Kidney (tissue), 14 donors: Measurements from ENCODE around the gene FBXO11. TPM values are rescaled to one million over a fixed set of nuclear protein-coding genes. Genes with fewer than 3 reads are reported as not detected.

Source experiments
- DNase-seq, 5 donors: peaks; one replicate each; pipeline ENCODE4 v3.0.0-alpha.2; 2013 to 2020
- FAIRE-seq: peaks from 2 replicates; lab custom pipeline; 2012; peaks lifted over from hg19 to GRCh38; lab: Jason Lieb, UNC
- H3K27ac ChIP-seq, 2 donors: one replicate each; pipeline ENCODE4 v1.7.0; 2013; ENCODE audit warnings: low read depth in 2 of 2, low read length in 2 of 2, inconsistent platforms in 1 of 2
- H3K27me3 ChIP-seq: one replicate; pipeline ENCODE4 v1.7.1; 2013; ENCODE audit warnings: low read length, inconsistent platforms; ENCODE audit not compliant: control insufficient read depth, insufficient read depth
- H3K36me3 ChIP-seq, 3 donors: one replicate each; pipeline versions ENCODE4 v1.7.0 to v1.7.1; 2013; ENCODE audit warnings: low read length in 3 of 3, control low read depth in 1 of 3, inconsistent platforms in 1 of 3; ENCODE audit not compliant: insufficient read depth in 3 of 3, control insufficient read depth in 2 of 3
- H3K4me1 ChIP-seq, 3 donors: one replicate each; pipeline versions ENCODE4 v1.7.0 to v1.7.1; 2013; ENCODE audit warnings: low read length in 3 of 3, inconsistent platforms in 1 of 3, low read depth in 1 of 3; ENCODE audit not compliant: control insufficient read depth in 2 of 3, insufficient read depth in 2 of 3
- H3K4me3 ChIP-seq, 3 donors: one replicate each; pipeline versions ENCODE4 v1.7.0 to v1.8.1; 2013; ENCODE audit warnings: low read length in 3 of 3, control low read depth in 1 of 3, inconsistent platforms in 1 of 3
- H3K9ac ChIP-seq, 3 donors: one replicate each; pipeline versions ENCODE4 v1.7.0 to v1.7.1; 2013; ENCODE audit warnings: low read length in 3 of 3, control low read depth in 1 of 3, inconsistent platforms in 1 of 3
- H3K9me3 ChIP-seq, 3 donors: one replicate each; pipeline versions ENCODE4 v1.7.0 to v1.7.1; 2013; ENCODE audit warnings: low read length in 3 of 3, control low read depth in 1 of 3, inconsistent platforms in 1 of 3; ENCODE audit not compliant: control insufficient read depth in 2 of 3, insufficient read depth in 1 of 3
- intact Hi-C: fragments of 100-400 bp; cut with DNase I; formaldehyde crosslinking; loops from one replicate; pipeline ENCODE4 v1.11.1; 2022
- polyA plus RNA-seq: library from polyadenylated mRNA; stranded (reverse); fragments of 350-450 nt; fragmentation: Illumina TruSeq; extraction: RNeasy Lipid Tissue Mini Kit (QIAGEN cat#74804); gene quantifications from one replicate; pipeline ENCODE4 v1.2.3, GENCODE V29; 2014; ENCODE audit warnings: low read depth, low replicate concordance; ENCODE audit not compliant: insufficient read depth
- total RNA-seq: library from RNA; stranded (reverse); fragmentation: NEBNext Ultra II Directional; extraction: Animal tissue kit (Norgen Biotek cat#: 25700); gene quantifications from one replicate; pipeline ENCODE4 v1.2.1, GENCODE V29; 2021
- TF ChIP-seq, protein P1 (sequence below): IDR thresholded peaks from 3 replicates; pipeline ENCODE4 v1.5.1; 2012; ENCODE audit warnings: mild to moderate bottlenecking, moderate library complexity, borderline replicate concordance; ENCODE audit not compliant: insufficient read depth; ENCODE audit errors: extremely low read depth
- donor health status: control.
- donor health status: control.
- donor health status: control.
- donor health status: control.
- donor health status: control.
- donor health status: DM: yes; HTN: yes; CAD: no.
- donor health status: Normal renal cell carcinoma (clear cell type).

Gene FBXO11
- total and polyA plus RNA-seq, 2 donors from 2014 or later = 21.9 to 68.7 TPM

DNA sequence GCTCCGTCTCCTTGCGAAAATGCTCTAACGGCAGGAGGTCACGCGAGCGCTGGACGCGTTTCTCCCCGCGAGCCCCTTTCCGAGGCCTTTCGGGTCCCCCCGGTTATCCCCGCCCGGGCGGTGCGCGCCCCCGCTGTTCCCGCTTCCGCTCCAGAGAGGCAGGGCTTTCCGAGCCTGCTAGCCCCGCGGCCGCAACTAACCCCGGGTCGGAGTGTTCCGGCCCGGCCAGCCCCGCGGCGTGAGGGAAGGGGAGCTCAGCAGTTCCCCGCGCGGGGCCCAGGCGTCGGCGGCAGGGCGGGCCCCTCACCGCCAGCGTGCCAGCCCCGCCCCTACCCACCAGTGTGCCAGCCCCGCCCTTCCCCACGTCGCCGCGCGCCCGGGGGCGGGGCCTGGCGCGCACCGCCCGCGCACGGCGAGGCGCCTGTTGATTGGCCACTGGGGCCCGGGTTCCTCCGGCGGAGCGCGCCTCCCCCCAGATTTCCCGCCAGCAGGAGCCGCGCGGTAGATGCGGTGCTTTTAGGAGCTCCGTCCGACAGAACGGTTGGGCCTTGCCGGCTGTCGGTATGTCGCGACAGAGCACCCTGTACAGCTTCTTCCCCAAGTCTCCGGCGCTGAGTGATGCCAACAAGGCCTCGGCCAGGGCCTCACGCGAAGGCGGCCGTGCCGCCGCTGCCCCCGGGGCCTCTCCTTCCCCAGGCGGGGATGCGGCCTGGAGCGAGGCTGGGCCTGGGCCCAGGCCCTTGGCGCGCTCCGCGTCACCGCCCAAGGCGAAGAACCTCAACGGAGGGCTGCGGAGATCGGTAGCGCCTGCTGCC, 123.4 kb downstream of the FBXO11 start, which contains the start of gene MSH6:
TSS of gene MSH6 (plus strand) at position 475 of the 815 bp plus-strand sequence. CDS start at position 564, 89 bp downstream.
- intact Hi-C loops = no loop called here
- peak; percentile 92 to 95 (median 95) for DNase-seq
- Histone ChIP-seq H3K4me3 (peak within 1 kb of the TSS; percentile 81 to 87 (median 82)), H3K27ac (peak within 1 kb of the TSS; percentile 85 to 86), H3K9ac (peak within 1 kb of the TSS; percentile 71 to 77 (median 73)), H3K9me3 (no peaks in the 10 kb centered on the region), H3K27me3 (no peaks in the 10 kb centered on the region), H3K4me1 (peaks cover 0 to 7% (median 2%) of the 10 kb centered on the region in 3 donors), H3K36me3 (no peaks in the 10 kb centered on the region)
- no peak for FAIRE-seq
- TF ChIP-seq, protein P1, sequence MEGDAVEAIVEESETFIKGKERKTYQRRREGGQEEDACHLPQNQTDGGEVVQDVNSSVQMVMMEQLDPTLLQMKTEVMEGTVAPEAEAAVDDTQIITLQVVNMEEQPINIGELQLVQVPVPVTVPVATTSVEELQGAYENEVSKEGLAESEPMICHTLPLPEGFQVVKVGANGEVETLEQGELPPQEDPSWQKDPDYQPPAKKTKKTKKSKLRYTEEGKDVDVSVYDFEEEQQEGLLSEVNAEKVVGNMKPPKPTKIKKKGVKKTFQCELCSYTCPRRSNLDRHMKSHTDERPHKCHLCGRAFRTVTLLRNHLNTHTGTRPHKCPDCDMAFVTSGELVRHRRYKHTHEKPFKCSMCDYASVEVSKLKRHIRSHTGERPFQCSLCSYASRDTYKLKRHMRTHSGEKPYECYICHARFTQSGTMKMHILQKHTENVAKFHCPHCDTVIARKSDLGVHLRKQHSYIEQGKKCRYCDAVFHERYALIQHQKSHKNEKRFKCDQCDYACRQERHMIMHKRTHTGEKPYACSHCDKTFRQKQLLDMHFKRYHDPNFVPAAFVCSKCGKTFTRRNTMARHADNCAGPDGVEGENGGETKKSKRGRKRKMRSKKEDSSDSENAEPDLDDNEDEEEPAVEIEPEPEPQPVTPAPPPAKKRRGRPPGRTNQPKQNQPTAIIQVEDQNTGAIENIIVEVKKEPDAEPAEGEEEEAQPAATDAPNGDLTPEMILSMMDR = no peak

DNA sequence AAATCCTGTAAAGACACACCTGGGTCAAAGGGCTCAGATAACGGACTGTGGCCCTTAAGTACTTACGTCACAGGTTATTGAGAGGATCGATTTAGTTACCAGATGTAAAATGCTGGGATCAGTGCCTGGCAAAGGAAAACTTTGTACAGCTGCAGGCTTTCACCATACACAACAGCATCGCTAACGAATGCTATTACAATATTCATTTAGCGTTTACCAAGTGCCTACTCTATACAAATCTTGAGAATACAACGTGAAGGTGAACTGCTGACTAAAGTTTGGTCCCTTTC, 124.0 kb downstream of the FBXO11 start:
- intact Hi-C loops = no loop called here

DNA sequence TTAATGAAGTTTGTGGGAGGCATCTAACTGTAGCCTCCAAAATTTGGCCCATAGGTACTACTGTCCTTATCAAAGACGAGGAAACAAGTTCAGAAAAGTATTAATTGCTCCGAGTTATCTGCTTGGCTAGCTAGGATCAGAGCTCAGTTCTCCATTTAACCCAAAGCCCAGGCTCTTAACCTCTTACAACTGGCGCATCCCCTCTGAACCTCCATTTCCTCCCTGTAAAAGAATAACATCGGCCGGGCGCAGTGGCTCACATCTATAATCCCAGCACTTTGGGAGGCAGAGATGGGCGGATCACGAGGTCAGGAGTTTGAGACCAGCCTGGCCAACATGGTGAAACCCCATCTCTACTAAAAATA, 126.9 kb downstream of the FBXO11 start:
- Histone ChIP-seq H3K9ac (no peak overlapping the region), H3K9me3 (no peaks in the 10 kb centered on the region), H3K4me1 (no peaks in the 10 kb centered on the region), H3K4me3 (no peak overlapping the region), H3K36me3 (no peaks in the 10 kb centered on the region), H3K27ac (no peak overlapping the region), H3K27me3 (no peaks in the 10 kb centered on the region)
- TF ChIP-seq, protein P1 = no peak
- DNase-seq = peak in 2 of 5 donors; percentile 30 to 39
- intact Hi-C loops = loop anchor here (10.0 kb wide), 1 partner anchor 355 kb away; no protein-coding TSS in a partner anchor
- no peak for FAIRE-seq

More for the DNA sequence above, 124.0 kb downstream of the FBXO11 start:
- FAIRE-seq = no peak
- Histone ChIP-seq H3K36me3 (no peaks in the 10 kb centered on the region), H3K27me3 (no peaks in the 10 kb centered on the region), H3K9me3 (no peaks in the 10 kb centered on the region), H3K4me3 (peak overlapping the region; percentile 69 to 82 (median 77)), H3K27ac (peak overlapping the region; percentile 40 to 54), H3K4me1 (peaks cover 0 to 6% (median 2%) of the 10 kb centered on the region in 3 donors), H3K9ac (peak overlapping the region; percentile 11 to 77 (median 65))
- no peak for DNase-seq
- TF ChIP-seq, protein P1 = no peak
